ENCODE measurements around the gene ZNF835.

ZNF835 gene

DNA sequence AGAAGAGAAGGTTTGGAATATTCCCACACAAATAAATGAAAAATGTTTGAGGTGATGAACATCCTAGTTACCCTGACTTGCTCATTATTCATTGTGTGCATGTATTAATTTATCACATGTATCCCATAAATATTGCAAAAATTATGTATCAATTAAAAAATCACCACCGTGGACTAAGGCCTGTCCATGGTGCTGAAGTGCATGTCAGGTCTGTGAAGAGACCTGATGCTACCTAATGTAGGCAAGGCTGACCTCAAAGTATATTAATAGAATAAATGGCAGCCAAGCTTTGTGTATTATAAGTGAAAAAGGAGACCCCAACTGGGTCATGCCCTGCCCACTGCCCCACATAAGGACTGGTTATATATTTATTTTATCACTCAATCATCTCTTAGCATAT, 34.4 kb upstream of the ZNF835 start:
- no peaks in the 10 kb centered on the region for H3K36me3 ChIP-seq (ENCODE audit: insufficient read depth, low read length)
- H3K27me3 ChIP-seq (ENCODE audit: insufficient read depth, low read length, poor library complexity), result no peaks in the 10 kb centered on the region
- no peak overlapping the region for H3K9ac ChIP-seq (ENCODE audit: low read depth, low read length)
- no peak overlapping the region for H2AFZ ChIP-seq (ENCODE audit: low read depth, low read length)
- no peaks in the 10 kb centered on the region for H3K9me3 ChIP-seq (ENCODE audit: insufficient read depth, low read length, severe bottlenecking)
- no peak overlapping the region for H3K4me2 ChIP-seq (ENCODE audit: insufficient read depth, low read length)
- TF ChIP-seq, protein P1, sequence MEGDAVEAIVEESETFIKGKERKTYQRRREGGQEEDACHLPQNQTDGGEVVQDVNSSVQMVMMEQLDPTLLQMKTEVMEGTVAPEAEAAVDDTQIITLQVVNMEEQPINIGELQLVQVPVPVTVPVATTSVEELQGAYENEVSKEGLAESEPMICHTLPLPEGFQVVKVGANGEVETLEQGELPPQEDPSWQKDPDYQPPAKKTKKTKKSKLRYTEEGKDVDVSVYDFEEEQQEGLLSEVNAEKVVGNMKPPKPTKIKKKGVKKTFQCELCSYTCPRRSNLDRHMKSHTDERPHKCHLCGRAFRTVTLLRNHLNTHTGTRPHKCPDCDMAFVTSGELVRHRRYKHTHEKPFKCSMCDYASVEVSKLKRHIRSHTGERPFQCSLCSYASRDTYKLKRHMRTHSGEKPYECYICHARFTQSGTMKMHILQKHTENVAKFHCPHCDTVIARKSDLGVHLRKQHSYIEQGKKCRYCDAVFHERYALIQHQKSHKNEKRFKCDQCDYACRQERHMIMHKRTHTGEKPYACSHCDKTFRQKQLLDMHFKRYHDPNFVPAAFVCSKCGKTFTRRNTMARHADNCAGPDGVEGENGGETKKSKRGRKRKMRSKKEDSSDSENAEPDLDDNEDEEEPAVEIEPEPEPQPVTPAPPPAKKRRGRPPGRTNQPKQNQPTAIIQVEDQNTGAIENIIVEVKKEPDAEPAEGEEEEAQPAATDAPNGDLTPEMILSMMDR (IDR thresholded peaks at IDR 0.05; ENCODE audit: borderline replicate concordance, extremely low read depth, low read length, poor library complexity, severe bottlenecking), result no peak
- no peak for TF ChIP-seq EZH2 (IDR thresholded peaks at IDR 0.05; ENCODE audit: borderline replicate concordance, low read depth, low read length, severe bottlenecking)
- DNase-seq, result peak; percentile 16
- no peaks in the 10 kb centered on the region for H4K20me1 ChIP-seq (ENCODE audit: insufficient read depth, low read length)
- H3K4me1 ChIP-seq (ENCODE audit: insufficient read depth, low read length), result no peaks in the 10 kb centered on the region
- no peak overlapping the region for H3K27ac ChIP-seq (ENCODE audit: low read length)
- H3K4me3 ChIP-seq (ENCODE audit: low read depth in 1 of 2, low read length in 2 of 2), result no peak overlapping the region
- no peak for ATAC-seq (ENCODE audit: insufficient read depth, low read depth)
- no peaks in the 10 kb centered on the region for H3K79me2 ChIP-seq (ENCODE audit: insufficient read depth, low read length)

DNA sequence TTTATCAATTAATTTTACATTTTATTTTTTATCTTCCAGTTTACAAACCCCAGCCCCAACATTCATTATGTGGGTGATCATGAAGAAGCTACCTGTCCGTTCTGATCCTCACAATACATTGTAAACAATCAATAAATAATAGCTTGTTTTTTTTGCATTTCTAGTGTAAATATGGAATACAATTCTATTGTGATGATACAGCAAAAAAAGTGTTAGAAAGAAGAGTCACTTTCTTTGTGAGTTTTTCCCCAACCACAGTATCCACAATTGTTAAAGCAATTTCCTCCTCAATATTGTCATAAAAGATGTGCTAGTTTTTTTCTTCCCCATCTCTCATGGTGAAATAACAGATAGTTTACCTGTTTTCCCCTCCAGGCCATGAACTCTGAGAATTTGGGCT, 30.3 kb upstream of the ZNF835 start:
- Histone ChIP-seq H3K36me3 (ENCODE audit: insufficient read depth, low read length) (no peaks in the 10 kb centered on the region), H3K9me3 (ENCODE audit: insufficient read depth, low read length, severe bottlenecking) (no peaks in the 10 kb centered on the region)
- no peak for TF ChIP-seq EZH2 (IDR thresholded peaks at IDR 0.05; ENCODE audit: borderline replicate concordance, low read depth, low read length, severe bottlenecking)
- TF ChIP-seq, protein P1 (IDR thresholded peaks at IDR 0.05; ENCODE audit: borderline replicate concordance, extremely low read depth, low read length, poor library complexity, severe bottlenecking), result no peak

GRCh38 chr19:56699552-56699951, 28.0 kb upstream of the ZNF835 start:
- H3K4me2 ChIP-seq (ENCODE audit: insufficient read depth, low read length), result no peak overlapping the region
- H2AFZ ChIP-seq (ENCODE audit: low read depth, low read length), result no peak overlapping the region
- H3K27ac ChIP-seq (ENCODE audit: low read length), result no peak overlapping the region
- no peaks in the 10 kb centered on the region for H3K79me2 ChIP-seq (ENCODE audit: insufficient read depth, low read length)
- no peaks in the 10 kb centered on the region for H3K9me3 ChIP-seq (ENCODE audit: insufficient read depth, low read length, severe bottlenecking)
- H3K4me1 ChIP-seq (ENCODE audit: insufficient read depth, low read length), result no peaks in the 10 kb centered on the region
- no peak overlapping the region for H3K4me3 ChIP-seq (ENCODE audit: low read depth in 1 of 2, low read length in 2 of 2)
- H3K9ac ChIP-seq (ENCODE audit: low read depth, low read length), result no peak overlapping the region
- TF ChIP-seq, protein P1 (IDR thresholded peaks at IDR 0.05; ENCODE audit: borderline replicate concordance, extremely low read depth, low read length, poor library complexity, severe bottlenecking), result no peak
- no peak for TF ChIP-seq EZH2 (IDR thresholded peaks at IDR 0.05; ENCODE audit: borderline replicate concordance, low read depth, low read length, severe bottlenecking)
- no peaks in the 10 kb centered on the region for H3K36me3 ChIP-seq (ENCODE audit: insufficient read depth, low read length)
- ATAC-seq (ENCODE audit: insufficient read depth, low read depth) (no peak), DNase-seq (no peak)
- H3K27me3 ChIP-seq (ENCODE audit: insufficient read depth, low read length, poor library complexity), result no peaks in the 10 kb centered on the region
- no peaks in the 10 kb centered on the region for H4K20me1 ChIP-seq (ENCODE audit: insufficient read depth, low read length)

More for the DNA sequence above, 30.3 kb upstream of the ZNF835 start:
- Histone ChIP-seq H3K4me3 (ENCODE audit: low read depth in 1 of 2, low read length in 2 of 2) (no peak overlapping the region), H3K9ac (ENCODE audit: low read depth, low read length) (no peak overlapping the region), H3K4me1 (ENCODE audit: insufficient read depth, low read length) (no peaks in the 10 kb centered on the region), H3K79me2 (ENCODE audit: insufficient read depth, low read length) (no peaks in the 10 kb centered on the region), H3K27me3 (ENCODE audit: insufficient read depth, low read length, poor library complexity) (no peaks in the 10 kb centered on the region), H4K20me1 (ENCODE audit: insufficient read depth, low read length) (no peaks in the 10 kb centered on the region), H3K4me2 (ENCODE audit: insufficient read depth, low read length) (no peak overlapping the region), H3K27ac (ENCODE audit: low read length) (no peak overlapping the region), H2AFZ (ENCODE audit: low read depth, low read length) (no peak overlapping the region)
- no peak for ATAC-seq (ENCODE audit: insufficient read depth, low read depth)
- DNase-seq, result no peak
